ENCODE data around the gene CSF2RB. TPM values are rescaled to one million over a fixed set of nuclear protein-coding genes. Genes with fewer than 3 reads are reported as not detected.

The CSF2RB gene
- total RNA-seq, 1 donor from 2014 or later: 9.2 TPM

GRCh38 chr22:36936362-36937116, 23.1 kb downstream of the CSF2RB start:
- no peak for DNase-seq

- no peak for DNase-seq
These were observed 24.0 kb downstream of the CSF2RB start for GRCh38 chr22:36937319-36938027.

- no peak for DNase-seq
These were observed 24.6 kb downstream of the CSF2RB start for GRCh38 chr22:36938028-36938425.

GRCh38 chr22:36938886-36939285, 25.5 kb downstream of the CSF2RB start:
- DNase-seq: no peak

GRCh38 chr22:36940676-36941075, 27.2 kb downstream of the CSF2RB start:
- DNase-seq: no peak

- no peak for DNase-seq
These were observed 29.1 kb downstream of the CSF2RB start for GRCh38 chr22:36942556-36942955.

GRCh38 chr22:36946421-36947158, 33.2 kb downstream of the CSF2RB start:
- DNase-seq: no peak

- no peak for DNase-seq
These were observed 35.1 kb downstream of the CSF2RB start for GRCh38 chr22:36948273-36949225.

- no peak for DNase-seq
These were observed 37.6 kb downstream of the CSF2RB start for GRCh38 chr22:36950797-36951590.

GRCh38 chr22:36951746-36952145, 38.3 kb downstream of the CSF2RB start:
- DNase-seq: no peak

- no peak for DNase-seq
These were observed 40.0 kb downstream of the CSF2RB start for GRCh38 chr22:36953239-36954080.

GRCh38 chr22:36954251-36955014, 41.0 kb downstream of the CSF2RB start:
- no peak for DNase-seq

GRCh38 chr22:36955691-36956090, 42.3 kb downstream of the CSF2RB start:
- no peak for DNase-seq

GRCh38 chr22:36958366-36958765, 44.9 kb downstream of the CSF2RB start:
- no peak for DNase-seq

- DNase-seq: no peak
These were observed 48.2 kb downstream of the CSF2RB start for GRCh38 chr22:36961626-36962025.

- no peak for DNase-seq
These were observed 49.9 kb downstream of the CSF2RB start for GRCh38 chr22:36963302-36963701.

GRCh38 chr22:36964106-36964505, 50.7 kb downstream of the CSF2RB start:
- DNase-seq: no peak

GRCh38 chr22:36965696-36966095, 52.3 kb downstream of the CSF2RB start:
- no peak for DNase-seq

GRCh38 chr22:36966851-36967540, 53.6 kb downstream of the CSF2RB start:
- no peak for DNase-seq
